Activated CD4-positive, alpha-beta memory T cell treated with anti-CD3 and anti-CD28 coated beads for 36 hours (primary cell): ENCODE results near the gene SRP54. TPM values are rescaled to one million over a fixed set of nuclear protein-coding genes. Genes with fewer than 3 reads are reported as not detected.

Experiments
- total RNA-seq, 2 experiments: library from RNA; stranded (reverse); gene quantifications; one replicate each; pipeline ENCODE4 v1.2.3, GENCODE V29; 2021

The SRP54 gene
- total RNA-seq, 2 experiments from 2014 or later, result 82.6 to 87.7 TPM

Other genes starting within 250 kb of the SRP54 start
- 10 to 100 TPM; 67.8 to 68.0 TPM for gene BAZ1A, start 107.6 kb upstream of the SRP54 start, total RNA-seq
- gene FAM177A1, start 63.3 kb downstream of the SRP54 start, total RNA-seq, result 10 to 100 TPM; 48.8 to 56.8 TPM
- gene PPP2R3C, start 139.0 kb downstream of the SRP54 start, total RNA-seq, result 10 to 100 TPM; 48.9 to 51.8 TPM
- gene PRORP, start 139.6 kb downstream of the SRP54 start, total RNA-seq, result 10 to 100 TPM; 43.4 to 44.6 TPM